K562 (cell line): Measurements from ENCODE around the gene SPIRE1. TPM values are rescaled to one million over a fixed set of nuclear protein-coding genes. Genes with fewer than 3 reads are reported as not detected.

Source experiments
- ATF3 ChIP-seq, 2 experiments: fragments of 450-650 bp in 1 of 2; sonication (generic) in 1 of 2; formaldehyde crosslinking in 1 of 2; IDR thresholded peaks in 1 of 2; conservative IDR thresholded peaks in 1 of 2; 2 replicates each; pipeline versions ENCODE4 v1.6.1 to v1.8.1; 2016 to 2023; ENCODE audit warnings: mild to moderate bottlenecking in 2 of 2, moderate library complexity in 2 of 2, inconsistent platforms in 1 of 2, missing genetic modification reagents in 1 of 2
- ATF7 ChIP-seq: fragments of 450-650 bp; IDR thresholded peaks from 2 replicates; pipeline ENCODE4 v1.7.1; 2014; ENCODE audit warnings: mild to moderate bottlenecking, moderate library complexity
- CBX1 ChIP-seq: sonication (generic); IDR thresholded peaks from 2 replicates; pipeline ENCODE4 v1.6.1; 2016; ENCODE audit warnings: antibody characterized with exemption, low read depth, mild to moderate bottlenecking
- ETV1 ChIP-seq: fragments of 450-650 bp; conservative IDR thresholded peaks from 2 replicates; pipeline ENCODE4 v1.6.1; 2016; ENCODE audit warnings: missing genetic modification characterization, control low read depth, low read depth, missing compliant biosample characterization
- HNRNPL ChIP-seq: fragments of 200-400 bp; formaldehyde crosslinking; IDR thresholded peaks from 2 replicates; pipeline ENCODE4 v1.6.1; 2017; ENCODE audit warnings: low read depth, mild to moderate bottlenecking, low read length
- ILF3 ChIP-seq: fragments of 450-650 bp; IDR thresholded peaks from 2 replicates; pipeline ENCODE4 v1.6.1; 2018; ENCODE audit warnings: antibody characterized with exemption, mild to moderate bottlenecking, moderate library complexity, borderline replicate concordance
- LCOR ChIP-seq: sonication (generic); formaldehyde crosslinking; IDR thresholded peaks from 2 replicates; pipeline ENCODE4 v1.8.0; 2022; ENCODE audit warnings: mild to moderate bottlenecking, missing genetic modification reagents
- MTA1 ChIP-seq: fragments of 450-650 bp; IDR thresholded peaks from 2 replicates; pipeline ENCODE4 v1.6.1; 2017; ENCODE audit warnings: borderline replicate concordance
- NCOA2 ChIP-seq, 2 experiments: fragments of 450-650 bp; IDR thresholded peaks; 2 replicates each; pipeline ENCODE4 v1.6.1; 2018; ENCODE audit warnings: mild to moderate bottlenecking in 2 of 2, moderate library complexity in 1 of 2; ENCODE audit not compliant: partially characterized antibody in 2 of 2
- PCBP2 ChIP-seq: fragments of 200-400 bp; formaldehyde crosslinking; IDR thresholded peaks from 2 replicates; pipeline ENCODE4 v1.6.1; 2018; ENCODE audit warnings: low read length, low read depth, mild to moderate bottlenecking, moderate library complexity; ENCODE audit not compliant: poor library complexity, severe bottlenecking
- PHF21A ChIP-seq: fragments of 450-650 bp; IDR thresholded peaks from 2 replicates; pipeline ENCODE4 v1.6.1; 2017; ENCODE audit warnings: low read depth, borderline replicate concordance
- PREB ChIP-seq: sonication (generic); formaldehyde crosslinking; IDR thresholded peaks from 2 replicates; pipeline ENCODE4 v1.8.1; 2023; ENCODE audit warnings: mild to moderate bottlenecking, missing genetic modification reagents
- TFAM ChIP-seq: fragments of 250-450 bp; sonication (Bioruptor Pico); conservative IDR thresholded peaks from 2 replicates; pipeline ENCODE4 v1.5.0; 2021; ENCODE audit warnings: mild to moderate bottlenecking, moderate library complexity
- USF1 ChIP-seq: sonication (generic); formaldehyde crosslinking; IDR thresholded peaks from 2 replicates; pipeline ENCODE4 v1.9.0; 2022; ENCODE audit warnings: mild to moderate bottlenecking, missing genetic modification reagents
- ZBTB8A ChIP-seq: fragments of 450-650 bp; IDR thresholded peaks from 2 replicates; pipeline ENCODE4 v1.6.1; 2018; ENCODE audit warnings: mild to moderate bottlenecking, moderate library complexity; ENCODE audit not compliant: partially characterized antibody
- ZFP30 ChIP-seq: fragments of 250-450 bp; sonication (Bioruptor Pico); IDR thresholded peaks from 2 replicates; pipeline ENCODE4 v1.8.0; 2022; ENCODE audit warnings: moderate library complexity, mild to moderate bottlenecking, inconsistent platforms, borderline replicate concordance
- ZNF146 ChIP-seq: IDR thresholded peaks from one replicate; pipeline ENCODE4 v1.6.1; 2018; ENCODE audit warnings: missing compliant biosample characterization; ENCODE audit not compliant: unreplicated experiment
- ZNF311 ChIP-seq: fragments of 250-450 bp; sonication (Bioruptor Pico); IDR thresholded peaks from 2 replicates; pipeline ENCODE4 v1.4.0; 2020; ENCODE audit warnings: mild to moderate bottlenecking, moderate library complexity
- ZNF431 ChIP-seq: sonication (generic); formaldehyde crosslinking; IDR thresholded peaks from 2 replicates; pipeline ENCODE4 v1.8.0; 2022; ENCODE audit warnings: mild to moderate bottlenecking, missing genetic modification reagents
- polyA plus RNA-seq, 8 experiments: library from polyadenylated mRNA; depleted of rRNA in 4 of 8; stranded (reverse) in 5 of 8; unstranded in 3 of 8; fragments of >200 nt; fragmentation: Nextera tagmentation in 2 of 8; fragmentation: Illumina TruSeq in 1 of 8; extraction: Ambion mirVana in 2 of 8; extraction: Trizol in 1 of 8; gene quantifications; 2 replicates each; pipeline versions ENCODE4 v1.2.1 to v1.2.3, GENCODE V29; 2011 to 2014; ENCODE audit warnings: inconsistent platforms in 1 of 8, missing spikeins in 1 of 8
- total RNA-seq, 7 experiments: library from RNA; depleted of rRNA in 6 of 7; stranded (reverse); fragments of >200 nt in 6 of 7; fragmentation: Illumina TruSeq in 2 of 7; extraction: Trizol in 2 of 7; gene quantifications; 2 replicates each; pipeline versions ENCODE4 v1.2.1 to v1.2.3, GENCODE V29; 2011 to 2021; ENCODE audit warnings: low replicate concordance in 1 of 7
- TF ChIP-seq, protein P1 (sequence below): fragments of 450-650 bp; conservative IDR thresholded peaks from 2 replicates; pipeline ENCODE4 v1.6.1; 2016; ENCODE audit warnings: missing genetic modification characterization, low read depth, mild to moderate bottlenecking, control low read depth, missing compliant biosample characterization
- TF ChIP-seq, protein P2 (sequence below): fragments of 250-450 bp; sonication (Bioruptor Pico); IDR thresholded peaks from 2 replicates; pipeline ENCODE4 v1.5.0; 2020; ENCODE audit warnings: mild to moderate bottlenecking, borderline replicate concordance

The SPIRE1 gene
- total and polyA plus RNA-seq, 9 of the 15 experiments (the other 6 are each of a cell fraction or from before 2014, with no cell fraction given) = 2.9 to 14.0 (median 10.2) TPM

DNA sequence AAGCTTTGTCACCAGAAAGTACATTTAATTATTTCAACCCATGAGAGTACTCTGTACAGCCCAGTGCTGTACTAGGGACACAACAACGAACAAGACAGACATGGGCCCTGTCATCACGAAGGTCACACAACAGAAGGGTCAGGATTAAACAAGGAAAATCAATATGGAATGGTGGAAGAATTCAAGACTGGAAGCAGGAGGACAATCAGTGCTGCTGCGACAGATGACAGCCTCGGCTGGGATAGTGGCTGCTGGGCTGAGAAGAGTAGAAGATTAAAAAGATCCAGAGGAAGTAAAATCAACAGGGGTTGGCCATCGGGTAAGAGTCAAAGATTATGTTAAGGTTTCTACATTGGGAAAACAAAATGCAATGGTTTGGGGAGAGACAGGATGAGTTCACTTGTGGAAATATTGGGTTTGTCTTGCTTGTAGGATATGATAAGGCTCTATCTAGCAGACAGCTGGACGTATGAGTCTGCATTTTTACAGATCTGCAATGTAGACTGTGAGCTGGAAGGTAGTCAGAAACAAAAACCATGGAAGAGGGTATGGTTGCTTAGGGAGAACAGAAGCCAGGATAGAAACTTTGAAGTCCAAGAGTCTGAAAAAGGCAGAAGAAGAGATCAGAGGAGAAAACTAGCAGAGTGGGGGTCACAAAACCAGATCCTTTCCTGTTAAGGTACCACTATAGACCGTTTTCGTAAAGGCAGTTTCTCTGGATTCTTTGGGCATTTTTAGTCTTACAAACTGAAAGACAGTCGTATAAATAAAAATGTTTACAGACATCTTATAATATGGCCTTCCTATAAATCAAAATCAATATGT lies 166.1 kb downstream of the SPIRE1 start (continued):
- no peak for TF ChIP-seq PHF21A
- TF ChIP-seq PCBP2 = no peak
- peak; percentile 78 for TF ChIP-seq MTA1
- TF ChIP-seq ZFP30 (CRISPR knock-in tag) = no peak
- TF ChIP-seq NCOA2 (IDR thresholded peaks at IDR 0.05; ENCODE audit: partially characterized antibody in 2 of 2) = no peak
- TF ChIP-seq ATF3 (IDR thresholded peaks at IDR 0.05) = peak; percentile 81
- TF ChIP-seq ATF3 (CRISPR knock-in tag; conservative IDR thresholded peaks at IDR 0.05) = no peak
- no peak for TF ChIP-seq PREB (CRISPR knock-in tag)
- TF ChIP-seq, protein P1, sequence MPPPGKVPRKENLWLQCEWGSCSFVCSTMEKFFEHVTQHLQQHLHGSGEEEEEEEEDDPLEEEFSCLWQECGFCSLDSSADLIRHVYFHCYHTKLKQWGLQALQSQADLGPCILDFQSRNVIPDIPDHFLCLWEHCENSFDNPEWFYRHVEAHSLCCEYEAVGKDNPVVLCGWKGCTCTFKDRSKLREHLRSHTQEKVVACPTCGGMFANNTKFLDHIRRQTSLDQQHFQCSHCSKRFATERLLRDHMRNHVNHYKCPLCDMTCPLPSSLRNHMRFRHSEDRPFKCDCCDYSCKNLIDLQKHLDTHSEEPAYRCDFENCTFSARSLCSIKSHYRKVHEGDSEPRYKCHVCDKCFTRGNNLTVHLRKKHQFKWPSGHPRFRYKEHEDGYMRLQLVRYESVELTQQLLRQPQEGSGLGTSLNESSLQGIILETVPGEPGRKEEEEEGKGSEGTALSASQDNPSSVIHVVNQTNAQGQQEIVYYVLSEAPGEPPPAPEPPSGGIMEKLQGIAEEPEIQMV (tag) = no peak
- TF ChIP-seq LCOR (CRISPR knock-in tag) = no peak
- TF ChIP-seq ATF7 = peak; percentile 79
- TF ChIP-seq, protein P2, sequence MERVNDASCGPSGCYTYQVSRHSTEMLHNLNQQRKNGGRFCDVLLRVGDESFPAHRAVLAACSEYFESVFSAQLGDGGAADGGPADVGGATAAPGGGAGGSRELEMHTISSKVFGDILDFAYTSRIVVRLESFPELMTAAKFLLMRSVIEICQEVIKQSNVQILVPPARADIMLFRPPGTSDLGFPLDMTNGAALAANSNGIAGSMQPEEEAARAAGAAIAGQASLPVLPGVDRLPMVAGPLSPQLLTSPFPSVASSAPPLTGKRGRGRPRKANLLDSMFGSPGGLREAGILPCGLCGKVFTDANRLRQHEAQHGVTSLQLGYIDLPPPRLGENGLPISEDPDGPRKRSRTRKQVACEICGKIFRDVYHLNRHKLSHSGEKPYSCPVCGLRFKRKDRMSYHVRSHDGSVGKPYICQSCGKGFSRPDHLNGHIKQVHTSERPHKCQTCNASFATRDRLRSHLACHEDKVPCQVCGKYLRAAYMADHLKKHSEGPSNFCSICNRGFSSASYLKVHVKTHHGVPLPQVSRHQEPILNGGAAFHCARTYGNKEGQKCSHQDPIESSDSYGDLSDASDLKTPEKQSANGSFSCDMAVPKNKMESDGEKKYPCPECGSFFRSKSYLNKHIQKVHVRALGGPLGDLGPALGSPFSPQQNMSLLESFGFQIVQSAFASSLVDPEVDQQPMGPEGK (CRISPR knock-in tag) = no peak
- TF ChIP-seq ILF3 = no peak
- no peak for TF ChIP-seq ZNF311 (CRISPR knock-in tag)
- no peak for TF ChIP-seq USF1 (CRISPR knock-in tag)
- TF ChIP-seq CBX1 = no peak
- no peak for TF ChIP-seq HNRNPL
- peak; percentile 43 for TF ChIP-seq ETV1 (tag)
- no peak for TF ChIP-seq ZBTB8A
- TF ChIP-seq TFAM = no peak
- no peak for TF ChIP-seq ZNF431 (CRISPR knock-in tag)
- no peak for TF ChIP-seq ZNF146
